Lung (tissue), 12 donors: Measurements from ENCODE around the gene NIN. TPM values are rescaled to one million over a fixed set of nuclear protein-coding genes. Genes with fewer than 3 reads are reported as not detected.

Source experiments
- ATAC-seq: fragments of 200-7000 bp; cut with Tn5 transposase; one replicate; pipeline ENCODE4 v1.9.1; 2020; ENCODE audit warnings: moderate number of reproducible peaks; ENCODE audit not compliant: insufficient read depth, low FRiP score
- DNase-seq, 3 donors: peaks; one replicate each; pipeline ENCODE4 v3.0.0-alpha.2; 2013 to 2017
- H3K27ac ChIP-seq, 2 donors: one replicate each; pipeline ENCODE4 v1.5.1; 2013; ENCODE audit warnings: mild to moderate bottlenecking in 2 of 2, moderate library complexity in 2 of 2, control low read depth in 1 of 2, inconsistent platforms in 1 of 2, low read depth in 1 of 2, low read length in 1 of 2
- H3K27me3 ChIP-seq, 3 donors: one replicate each; pipeline ENCODE4 v1.5.1; 2013; ENCODE audit warnings: low read length in 2 of 3; ENCODE audit not compliant: control insufficient read depth in 3 of 3, insufficient read depth in 3 of 3
- H3K36me3 ChIP-seq, 4 donors: one replicate each; pipeline ENCODE4 v1.5.1; 2013; ENCODE audit warnings: low read length in 4 of 4, mild to moderate bottlenecking in 1 of 4, moderate library complexity in 1 of 4; ENCODE audit not compliant: control insufficient read depth in 4 of 4, insufficient read depth in 4 of 4
- H3K4me1 ChIP-seq, 5 donors: one replicate each; pipeline ENCODE4 v1.5.1; 2013; ENCODE audit warnings: low read length in 5 of 5, mild to moderate bottlenecking in 2 of 5, moderate library complexity in 1 of 5; ENCODE audit not compliant: control insufficient read depth in 5 of 5, insufficient read depth in 5 of 5
- H3K4me3 ChIP-seq: one replicate; pipeline ENCODE4 v1.5.1; 2013; ENCODE audit warnings: mild to moderate bottlenecking, control low read depth, moderate library complexity
- H3K9ac ChIP-seq, 2 donors: one replicate each; pipeline ENCODE4 v1.5.1; 2013; ENCODE audit warnings: low read length in 2 of 2, control low read depth in 1 of 2; ENCODE audit not compliant: insufficient read depth in 1 of 2
- H3K9me3 ChIP-seq, 4 donors: one replicate each; pipeline ENCODE4 v1.5.1; 2013; ENCODE audit warnings: low read length in 3 of 4, mild to moderate bottlenecking in 1 of 4, moderate library complexity in 1 of 4; ENCODE audit not compliant: control insufficient read depth in 4 of 4, insufficient read depth in 3 of 4
- WGBS, 2 donors: extraction: QIAGEN DNeasy Blood & Tissue Kit; methylation state at CpG; one replicate each; pipeline ENCODE4 v1.1.7; 2013; 5-methylcytosine and 5-hydroxymethylcytosine counted together
- polyA plus RNA-seq, 2 donors: library from polyadenylated mRNA; stranded (reverse); fragments of 200-250 nt; gene quantifications; one replicate each; pipeline ENCODE4 v1.2.1, GENCODE V29; 2013
- total RNA-seq, 2 donors: library from RNA; depleted of rRNA in 1 of 2; stranded (reverse); fragments of >200 nt in 1 of 2; gene quantifications; one replicate each; pipeline ENCODE4 v1.2.1, GENCODE V29; 2014 to 2021
- TF ChIP-seq, protein P1 (sequence below): IDR thresholded peaks from 2 replicates; pipeline ENCODE4 v1.5.1; 2012; ENCODE audit warnings: mild to moderate bottlenecking; ENCODE audit errors: control extremely low read depth, extremely low read depth
- donor health status: control.
- donor health status: control.
- donor health status: Bipolar disorder and iron deficiency.
- donor health status: healthy.
- donor health status: DM: yes; HTN: yes; CAD: no.

The NIN gene
- total and polyA plus RNA-seq, 4 donors: 5.2 to 38.6 (median 24.2) TPM

DNA sequence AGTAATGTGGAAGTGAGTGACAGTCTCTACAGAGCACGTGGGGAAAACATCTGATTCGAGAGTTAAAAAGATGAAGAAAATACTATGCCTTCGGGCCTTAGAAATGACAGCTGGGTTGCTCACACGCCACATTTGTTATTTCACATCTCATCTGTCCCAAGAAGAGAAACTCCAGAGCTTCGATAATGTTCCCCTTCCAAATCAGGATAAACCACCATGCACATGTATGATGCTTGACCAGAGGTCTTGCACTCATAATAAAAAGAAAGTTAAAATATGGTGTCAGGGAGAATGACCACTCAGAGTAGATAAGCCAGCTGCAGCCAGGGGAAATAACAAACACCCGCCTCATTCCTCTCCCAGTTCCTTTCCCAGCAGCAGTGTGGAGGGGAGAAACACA lies 34.6 kb downstream of the NIN start:
- no peak overlapping the region for H3K9ac ChIP-seq
- H3K27me3 ChIP-seq: no peaks in the 10 kb centered on the region
- TF ChIP-seq, protein P1, sequence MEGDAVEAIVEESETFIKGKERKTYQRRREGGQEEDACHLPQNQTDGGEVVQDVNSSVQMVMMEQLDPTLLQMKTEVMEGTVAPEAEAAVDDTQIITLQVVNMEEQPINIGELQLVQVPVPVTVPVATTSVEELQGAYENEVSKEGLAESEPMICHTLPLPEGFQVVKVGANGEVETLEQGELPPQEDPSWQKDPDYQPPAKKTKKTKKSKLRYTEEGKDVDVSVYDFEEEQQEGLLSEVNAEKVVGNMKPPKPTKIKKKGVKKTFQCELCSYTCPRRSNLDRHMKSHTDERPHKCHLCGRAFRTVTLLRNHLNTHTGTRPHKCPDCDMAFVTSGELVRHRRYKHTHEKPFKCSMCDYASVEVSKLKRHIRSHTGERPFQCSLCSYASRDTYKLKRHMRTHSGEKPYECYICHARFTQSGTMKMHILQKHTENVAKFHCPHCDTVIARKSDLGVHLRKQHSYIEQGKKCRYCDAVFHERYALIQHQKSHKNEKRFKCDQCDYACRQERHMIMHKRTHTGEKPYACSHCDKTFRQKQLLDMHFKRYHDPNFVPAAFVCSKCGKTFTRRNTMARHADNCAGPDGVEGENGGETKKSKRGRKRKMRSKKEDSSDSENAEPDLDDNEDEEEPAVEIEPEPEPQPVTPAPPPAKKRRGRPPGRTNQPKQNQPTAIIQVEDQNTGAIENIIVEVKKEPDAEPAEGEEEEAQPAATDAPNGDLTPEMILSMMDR: no peak
- DNase-seq (no peak), ATAC-seq (no peak)
- peaks cover 0 to 7% (median 0%) of the 10 kb centered on the region in 5 donors for H3K4me1 ChIP-seq
- H3K27ac ChIP-seq: no peak overlapping the region
- WGBS, 2 donors: 83 to 90% methylated on average over 6 of the region's 6 CpGs
- no peaks in the 10 kb centered on the region for H3K9me3 ChIP-seq
- H3K4me3 ChIP-seq: no peak overlapping the region
- peaks cover 0 to 6% (median 0%) of the 10 kb centered on the region in 4 donors for H3K36me3 ChIP-seq

DNA sequence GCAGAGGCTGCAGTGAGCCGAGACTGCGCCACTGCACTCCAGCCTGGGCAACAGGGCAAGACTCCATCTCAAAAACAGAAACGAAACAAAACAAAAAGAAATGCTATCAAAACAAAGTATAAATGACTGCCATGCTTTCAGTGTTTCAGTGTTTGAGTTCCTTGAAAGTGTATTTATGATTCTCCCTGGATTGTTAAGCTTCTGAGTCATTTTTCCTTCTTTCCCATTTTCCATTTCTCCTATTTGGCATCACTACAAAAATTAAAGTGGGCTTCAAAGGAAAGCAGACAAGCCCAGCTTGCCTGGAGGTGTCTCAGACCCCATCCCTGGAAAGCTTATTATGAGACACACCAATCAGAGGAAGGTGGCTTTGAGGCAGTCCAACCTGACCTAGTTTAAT lies 35.1 kb downstream of the NIN start:
- no peak overlapping the region for H3K4me3 ChIP-seq
- no peaks in the 10 kb centered on the region for H3K9me3 ChIP-seq
- H3K27me3 ChIP-seq: no peaks in the 10 kb centered on the region
- no peak for DNase-seq
- peaks cover 0 to 7% (median 0%) of the 10 kb centered on the region in 5 donors for H3K4me1 ChIP-seq
- TF ChIP-seq, protein P1: no peak
- H3K9ac ChIP-seq: no peak overlapping the region
- no peak for ATAC-seq
- H3K36me3 ChIP-seq: peaks cover 0 to 6% (median 0%) of the 10 kb centered on the region in 4 donors
- WGBS, 2 donors: 93 to 97% methylated on average over 3 of the region's 3 CpGs
- H3K27ac ChIP-seq: no peak overlapping the region

DNA sequence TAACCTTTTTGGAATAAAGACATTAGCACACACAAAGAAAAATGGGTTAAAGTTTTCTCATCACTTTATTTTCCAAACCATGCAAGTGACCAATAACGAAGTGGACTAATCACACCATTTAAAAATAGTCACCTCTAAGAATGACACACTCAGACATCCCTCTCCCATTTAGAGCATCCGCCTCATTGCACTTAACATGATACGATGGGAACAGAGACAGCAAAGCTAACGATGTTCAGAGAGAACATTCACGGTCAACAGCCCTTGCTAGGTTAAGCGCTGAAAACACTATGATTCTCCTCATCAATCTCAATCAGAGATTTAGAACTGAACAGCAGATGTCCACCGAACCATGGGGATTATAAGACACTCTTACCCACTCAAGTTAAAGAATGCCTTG lies 35.8 kb downstream of the NIN start:
- no peak for DNase-seq
- H3K36me3 ChIP-seq: peaks cover 0 to 6% (median 0%) of the 10 kb centered on the region in 4 donors
- no peaks in the 10 kb centered on the region for H3K27me3 ChIP-seq
- H3K4me1 ChIP-seq: peaks cover 0 to 7% (median 0%) of the 10 kb centered on the region in 5 donors
- TF ChIP-seq, protein P1: no peak
- 91 to 95% methylated on average over 7 of the region's 7 CpGs for WGBS, 2 donors
- H3K9ac ChIP-seq: no peak overlapping the region
- no peaks in the 10 kb centered on the region for H3K9me3 ChIP-seq
- no peak for ATAC-seq
- H3K27ac ChIP-seq: no peak overlapping the region
- H3K4me3 ChIP-seq: no peak overlapping the region

DNA sequence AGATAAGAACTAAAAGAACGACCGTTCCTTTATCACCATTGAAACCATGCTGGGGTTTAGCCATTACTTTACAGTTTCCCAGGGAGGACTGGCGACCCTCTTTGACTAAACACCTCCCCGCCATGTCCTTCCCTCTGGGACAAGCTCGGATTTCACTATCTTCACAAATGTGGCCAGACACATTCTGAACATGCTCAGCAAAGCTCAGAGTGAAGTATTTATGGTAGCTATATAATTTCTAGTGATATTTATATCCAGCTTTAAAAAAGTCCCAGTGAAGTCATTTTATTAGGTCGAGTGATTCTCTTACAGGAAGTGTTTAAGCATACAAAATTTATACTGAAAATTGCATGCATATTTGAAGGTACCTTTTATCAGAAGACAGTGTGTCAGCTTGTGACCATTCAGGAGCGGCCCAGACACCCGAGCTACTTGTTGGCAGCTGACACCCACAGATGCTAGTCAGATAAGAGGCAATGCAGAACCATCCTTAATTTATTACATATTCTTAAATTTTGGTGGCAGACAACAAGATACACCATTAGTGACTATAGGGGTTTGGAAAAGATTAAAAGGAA lies 36.8 kb downstream of the NIN start:
- ATAC-seq: no peak
- Histone ChIP-seq H3K9ac (no peak overlapping the region), H3K36me3 (peaks cover 0 to 6% (median 4%) of the 10 kb centered on the region in 4 donors)

More for the DNA sequence above, 36.8 kb downstream of the NIN start:
- no peak for DNase-seq
- H3K27me3 ChIP-seq: no peaks in the 10 kb centered on the region
- 84 to 87% methylated on average over 8 of the region's 8 CpGs for WGBS, 2 donors
- H3K4me3 ChIP-seq: no peak overlapping the region
- H3K9me3 ChIP-seq: no peaks in the 10 kb centered on the region
- H3K27ac ChIP-seq: no peak overlapping the region
- TF ChIP-seq, protein P1: no peak
- peaks cover 0 to 7% (median 0%) of the 10 kb centered on the region in 5 donors for H3K4me1 ChIP-seq
